ENCODE measurements around the gene MGAT2.
"Not testable (repeated sequence)": the region's sequence is repeated elsewhere in the genome, so short reads cannot be mapped to it uniquely, and the experiment has no call there.

The MGAT2 gene

DNA sequence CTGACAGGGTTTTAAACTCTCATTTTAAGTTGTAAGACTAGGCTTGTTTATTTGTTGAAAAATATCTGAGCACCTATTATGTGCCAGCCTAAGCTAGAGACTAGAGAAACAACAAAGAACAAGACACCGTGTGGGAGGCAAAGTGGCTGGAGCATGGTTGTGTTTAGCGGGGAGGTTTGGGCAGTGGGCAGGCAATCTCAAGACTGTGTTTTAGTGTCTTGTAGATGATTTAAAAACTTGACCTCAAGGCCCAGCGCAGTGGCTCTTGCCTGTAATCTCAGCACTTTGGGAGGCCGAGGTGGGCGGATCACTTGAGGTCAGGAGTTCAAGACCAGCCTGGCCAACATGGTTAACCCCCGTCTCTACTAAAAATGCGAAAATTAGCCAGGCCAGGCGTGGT is 7.9 kb upstream of the MGAT2 start:
- no peak for DNase-seq

DNA sequence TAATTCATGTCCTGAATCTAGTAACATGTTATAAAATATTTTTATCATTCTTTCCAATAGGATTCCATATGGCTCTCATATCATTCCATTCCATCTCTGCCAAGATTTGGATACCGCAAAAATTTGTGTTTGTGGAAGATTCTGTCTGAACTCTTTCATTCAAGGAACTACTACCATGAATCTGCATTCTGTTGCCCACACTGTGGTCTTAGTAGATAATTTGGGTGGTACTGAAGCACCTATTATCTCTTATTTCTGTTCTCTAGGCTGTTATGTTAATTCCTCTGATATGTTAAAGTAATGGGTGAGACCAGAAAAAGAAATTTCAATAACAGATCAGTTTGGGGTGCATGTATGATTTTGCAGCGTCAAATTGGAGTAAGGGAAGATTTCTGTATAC is 6.4 kb upstream of the MGAT2 start:
- DNase-seq: no peak

DNA sequence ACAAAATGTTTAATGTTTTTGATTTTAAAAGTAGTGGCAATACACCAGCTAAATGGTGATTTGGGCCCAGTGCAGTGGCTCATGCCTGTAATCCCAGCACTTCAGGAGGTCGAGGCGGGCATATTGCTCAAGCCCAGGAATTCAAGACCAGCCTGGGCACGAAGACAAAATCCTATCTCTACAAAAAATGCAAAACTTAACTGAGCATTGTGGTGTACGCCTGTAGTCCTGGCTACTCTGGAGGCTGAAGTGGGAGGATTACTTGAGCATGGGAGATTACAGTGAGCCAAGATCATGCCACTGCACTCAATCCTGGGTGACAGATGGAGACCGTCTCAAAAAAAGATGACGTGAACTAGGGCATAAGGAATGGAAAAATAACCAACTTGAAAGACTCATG is 4.8 kb upstream of the MGAT2 start:
- no peak for DNase-seq

DNA sequence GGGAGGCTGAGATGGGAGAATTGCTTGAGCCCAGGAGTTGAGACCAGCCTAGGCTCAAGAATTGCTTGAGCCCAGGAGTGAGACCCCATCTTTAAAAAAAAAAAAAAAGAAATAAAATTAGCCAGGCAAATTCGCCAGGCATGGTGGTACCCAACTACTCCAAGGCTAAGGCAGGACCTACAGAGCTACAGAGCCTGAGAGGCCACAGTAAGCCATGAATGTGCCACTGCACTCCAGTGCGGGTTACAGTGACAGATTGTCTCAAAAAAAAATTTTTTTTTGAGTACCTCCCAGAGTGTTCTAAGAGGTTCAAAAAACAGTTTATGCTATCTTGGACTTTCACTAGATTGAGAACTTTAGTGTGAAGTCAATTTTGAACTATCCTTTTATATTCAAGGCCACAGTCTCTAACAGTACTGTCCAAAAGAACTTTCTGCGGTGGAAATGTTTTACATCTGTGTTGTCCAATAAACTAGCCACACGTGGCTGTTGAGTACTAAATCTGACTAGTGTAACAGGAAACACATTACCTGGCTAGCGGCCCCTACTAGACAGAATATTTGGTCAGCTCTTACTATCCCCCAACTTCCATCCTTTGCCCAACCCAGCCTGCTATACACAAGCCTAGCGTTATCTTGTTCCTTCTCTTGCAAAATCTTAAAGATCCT is 2.6 kb upstream of the MGAT2 start:
- no peak for DNase-seq

DNA sequence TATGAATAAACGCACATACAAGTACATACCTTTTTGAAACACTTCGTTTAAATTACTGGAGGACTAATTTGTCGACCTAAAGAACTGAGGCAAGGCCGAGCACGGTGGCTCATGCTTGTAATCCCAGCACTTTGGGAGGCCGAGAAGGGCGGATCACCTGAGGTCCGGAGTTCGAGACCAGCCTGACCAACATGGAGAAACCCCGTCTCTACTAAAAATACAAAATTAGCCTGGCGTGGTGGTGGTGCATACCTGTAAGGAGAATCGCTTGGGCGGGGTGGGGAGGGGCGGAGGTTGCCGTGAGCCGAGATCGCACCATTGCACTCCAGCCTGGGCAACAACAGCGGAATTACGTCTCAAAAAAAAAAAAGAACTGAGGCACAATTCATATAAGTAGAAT is 1.3 kb upstream of the MGAT2 start:
- not testable (repeated sequence) for DNase-seq

DNA sequence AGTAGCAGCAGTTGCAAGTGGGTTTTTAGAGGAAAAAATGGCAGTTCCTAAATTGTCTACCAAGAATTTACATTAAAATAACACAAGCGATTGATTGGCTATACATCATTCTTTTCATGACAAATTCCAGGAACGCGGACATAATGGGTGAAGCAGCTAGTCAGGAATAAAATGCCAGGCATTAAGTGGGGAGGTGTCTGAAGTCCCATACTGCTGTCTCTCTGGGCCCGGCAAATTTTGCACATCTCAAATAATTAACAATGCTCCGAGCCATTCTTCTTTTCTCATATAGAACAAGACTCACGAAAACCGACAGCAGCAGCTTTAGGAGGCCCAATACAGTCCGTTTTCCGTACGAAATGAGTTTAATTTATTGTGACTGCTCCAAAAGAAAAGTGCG is 869 bp upstream of the MGAT2 start:
- no peak for DNase-seq

DNA sequence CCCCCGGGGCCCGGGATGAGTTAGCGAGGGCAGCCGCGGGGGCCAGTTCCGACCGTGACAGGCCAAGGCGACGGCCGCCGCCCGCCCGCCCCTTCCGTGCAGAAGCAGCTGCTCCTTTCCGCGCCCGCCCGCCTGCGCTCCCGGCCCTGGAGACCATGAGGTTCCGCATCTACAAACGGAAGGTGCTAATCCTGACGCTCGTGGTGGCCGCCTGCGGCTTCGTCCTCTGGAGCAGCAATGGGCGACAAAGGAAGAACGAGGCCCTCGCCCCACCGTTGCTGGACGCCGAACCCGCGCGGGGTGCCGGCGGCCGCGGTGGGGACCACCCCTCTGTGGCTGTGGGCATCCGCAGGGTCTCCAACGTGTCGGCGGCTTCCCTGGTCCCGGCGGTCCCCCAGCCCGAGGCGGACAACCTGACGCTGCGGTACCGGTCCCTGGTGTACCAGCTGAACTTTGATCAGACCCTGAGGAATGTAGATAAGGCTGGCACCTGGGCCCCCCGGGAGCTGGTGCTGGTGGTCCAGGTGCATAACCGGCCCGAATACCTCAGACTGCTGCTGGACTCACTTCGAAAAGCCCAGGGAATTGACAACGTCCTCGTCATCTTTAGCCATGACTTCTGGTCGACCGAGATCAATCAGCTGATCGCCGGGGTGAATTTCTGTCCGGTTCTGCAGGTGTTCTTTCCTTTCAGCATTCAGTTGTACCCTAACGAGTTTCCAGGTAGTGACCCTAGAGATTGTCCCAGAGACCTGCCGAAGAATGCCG is 699 bp downstream of the MGAT2 start:
- DNase-seq: peak; percentile 42

DNA sequence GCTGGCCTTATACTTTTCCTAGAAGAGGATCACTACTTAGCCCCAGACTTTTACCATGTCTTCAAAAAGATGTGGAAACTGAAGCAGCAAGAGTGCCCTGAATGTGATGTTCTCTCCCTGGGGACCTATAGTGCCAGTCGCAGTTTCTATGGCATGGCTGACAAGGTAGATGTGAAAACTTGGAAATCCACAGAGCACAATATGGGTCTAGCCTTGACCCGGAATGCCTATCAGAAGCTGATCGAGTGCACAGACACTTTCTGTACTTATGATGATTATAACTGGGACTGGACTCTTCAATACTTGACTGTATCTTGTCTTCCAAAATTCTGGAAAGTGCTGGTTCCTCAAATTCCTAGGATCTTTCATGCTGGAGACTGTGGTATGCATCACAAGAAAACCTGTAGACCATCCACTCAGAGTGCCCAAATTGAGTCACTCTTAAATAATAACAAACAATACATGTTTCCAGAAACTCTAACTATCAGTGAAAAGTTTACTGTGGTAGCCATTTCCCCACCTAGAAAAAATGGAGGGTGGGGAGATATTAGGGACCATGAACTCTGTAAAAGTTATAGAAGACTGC is 1.5 kb downstream of the MGAT2 start:
- DNase-seq: no peak

DNA sequence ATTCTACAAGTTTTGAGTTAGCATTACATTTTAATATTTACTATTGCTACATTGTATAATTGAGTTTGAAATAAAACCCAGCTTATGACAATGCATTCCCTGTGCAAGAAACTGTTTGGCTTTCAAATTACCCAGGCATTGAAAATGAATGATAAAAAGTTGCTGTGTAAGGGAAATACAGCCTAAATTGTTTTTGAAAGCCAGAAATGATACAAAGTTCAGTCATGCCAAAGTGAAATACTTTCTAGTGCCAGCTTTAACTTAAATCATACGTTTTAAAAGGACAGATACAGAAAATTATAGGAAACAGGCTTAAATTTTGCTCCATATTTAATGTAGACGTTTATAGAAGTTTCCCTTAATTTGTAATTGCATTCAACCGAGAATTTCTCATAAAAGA is 2.8 kb downstream of the MGAT2 start:
- no peak for DNase-seq

DNA sequence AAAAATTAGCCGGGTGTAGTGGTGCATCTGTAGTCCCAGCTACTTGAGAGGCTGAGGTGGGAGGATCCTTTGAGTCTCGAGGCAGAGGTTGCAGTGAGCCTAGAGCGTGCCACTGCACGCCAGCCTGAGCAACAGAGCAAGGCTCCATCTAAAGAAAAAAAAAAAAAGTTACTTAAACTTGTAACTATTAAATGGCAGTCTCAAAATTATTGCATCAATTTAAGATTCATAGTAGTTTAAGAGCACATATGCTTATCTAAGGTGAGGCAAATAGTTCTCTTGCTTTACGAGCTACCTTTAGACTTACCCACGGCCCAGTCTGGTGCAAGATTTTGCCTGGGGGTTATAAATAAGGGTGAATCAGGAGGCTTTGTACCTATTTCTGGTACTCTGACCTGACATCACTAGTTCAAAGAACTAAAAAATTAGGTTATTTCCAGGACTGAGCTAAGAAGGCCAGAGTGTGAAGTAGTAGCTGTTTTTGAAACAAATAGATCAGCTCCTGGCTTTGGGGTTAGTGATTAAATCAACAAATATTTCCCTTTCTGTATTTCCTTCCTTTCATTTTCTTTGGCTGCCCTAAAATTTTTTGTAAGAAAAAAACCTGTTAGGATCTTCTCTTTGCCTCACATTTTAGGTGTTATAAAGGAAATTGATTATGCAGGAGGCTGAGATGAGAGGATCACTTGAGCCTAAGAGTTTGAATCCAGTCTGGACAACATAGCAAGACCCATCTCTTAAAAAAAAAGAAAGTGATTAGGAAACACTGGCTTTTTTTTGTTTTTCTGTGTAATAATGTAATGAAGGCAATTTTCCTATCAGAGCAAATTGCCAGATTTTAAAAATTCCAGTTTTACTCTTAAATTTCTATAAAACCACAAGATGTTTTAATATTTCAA is 3.6 kb downstream of the MGAT2 start:
- DNase-seq: peak; percentile 38

DNA sequence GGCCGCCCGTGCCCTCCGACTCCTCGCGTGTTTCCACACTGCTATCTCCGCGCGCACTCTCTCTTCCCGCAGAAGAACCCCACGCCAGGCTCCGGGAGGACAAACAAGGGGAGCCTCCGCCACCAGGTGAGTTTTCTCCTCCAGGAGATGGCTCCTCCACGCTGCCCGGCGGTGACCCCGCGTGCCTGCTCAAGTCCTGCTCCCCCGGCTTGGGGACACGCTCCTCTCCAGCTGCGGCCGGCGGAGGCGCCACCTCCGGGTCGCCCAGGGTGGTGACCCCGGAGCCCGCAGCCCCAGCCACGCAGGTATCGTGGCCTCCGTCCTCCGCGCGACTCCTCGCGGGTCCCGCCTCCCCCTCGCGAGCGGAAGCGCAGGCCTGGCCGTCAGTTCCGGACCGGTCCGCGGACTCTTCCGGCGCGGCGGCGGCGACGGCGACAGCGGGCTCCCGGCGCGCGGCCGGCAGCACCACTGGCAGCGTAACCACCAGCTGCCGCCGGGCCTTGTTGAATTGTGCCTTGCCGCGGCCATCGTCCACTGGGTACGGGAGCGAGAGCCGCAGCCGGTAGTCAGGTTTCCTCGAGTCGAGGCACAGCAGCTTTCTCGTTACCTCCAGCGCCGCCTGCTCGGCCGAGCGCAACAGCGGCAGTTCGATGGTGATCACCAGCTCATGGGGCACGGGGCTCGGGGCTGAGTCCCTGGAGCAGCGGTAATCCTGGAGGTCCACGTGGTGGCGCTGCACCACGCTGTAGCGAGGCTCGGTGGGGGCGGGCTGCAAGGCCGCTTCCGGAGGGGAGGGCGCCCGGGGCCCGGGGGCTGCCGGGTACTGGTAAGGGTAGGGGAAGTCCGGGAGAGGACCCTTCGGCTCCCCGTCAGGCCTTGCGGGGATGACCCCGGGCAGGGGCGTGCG is 13.3 kb downstream of the MGAT2 start:
- DNase-seq: peak; percentile 91

DNA sequence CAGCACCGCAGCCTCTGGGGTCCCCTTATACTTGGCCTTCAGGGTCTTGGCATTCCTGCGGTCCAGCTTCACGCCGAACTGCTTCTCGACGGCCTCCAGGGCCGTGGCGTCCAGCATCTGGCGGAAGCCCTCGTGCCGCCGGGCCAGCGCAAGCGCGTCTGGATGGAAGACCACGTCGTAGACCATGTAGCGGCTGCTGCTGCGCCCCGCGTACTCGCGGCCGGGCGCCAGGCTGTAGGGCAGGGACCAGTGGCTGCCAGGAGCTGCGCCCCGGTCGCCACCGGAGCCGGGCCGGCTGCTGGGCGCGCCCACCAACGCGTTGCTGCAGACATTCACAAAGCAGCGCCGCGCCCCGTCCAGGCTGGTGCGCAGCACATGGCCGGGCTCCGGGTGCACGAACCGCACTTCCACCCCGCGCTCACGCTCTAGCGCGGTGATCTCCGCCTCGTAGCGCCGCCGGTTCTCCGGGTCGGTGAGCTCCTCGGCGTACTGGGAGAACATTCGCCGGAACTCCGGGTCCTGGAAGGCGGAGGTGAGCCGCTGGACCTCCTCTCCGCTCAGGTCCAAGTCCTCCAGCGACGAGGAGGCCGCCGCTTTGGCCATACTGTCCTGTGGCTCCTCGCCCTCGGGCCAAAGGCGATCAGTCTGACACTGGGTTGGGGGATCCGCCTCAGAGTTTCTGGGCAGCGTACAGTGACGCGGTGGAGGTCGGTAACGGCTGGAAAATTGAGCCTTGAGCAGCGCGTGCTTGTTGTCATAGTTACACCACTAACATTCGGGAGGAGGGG is 14.1 kb downstream of the MGAT2 start, which contains the start of gene DNAAF2:
TSS of gene DNAAF2 (minus strand) at position 698 of the 788 bp plus-strand sequence. CDS start at position 603, 95 bp downstream.
- peak; percentile 60 for DNase-seq

DNA sequence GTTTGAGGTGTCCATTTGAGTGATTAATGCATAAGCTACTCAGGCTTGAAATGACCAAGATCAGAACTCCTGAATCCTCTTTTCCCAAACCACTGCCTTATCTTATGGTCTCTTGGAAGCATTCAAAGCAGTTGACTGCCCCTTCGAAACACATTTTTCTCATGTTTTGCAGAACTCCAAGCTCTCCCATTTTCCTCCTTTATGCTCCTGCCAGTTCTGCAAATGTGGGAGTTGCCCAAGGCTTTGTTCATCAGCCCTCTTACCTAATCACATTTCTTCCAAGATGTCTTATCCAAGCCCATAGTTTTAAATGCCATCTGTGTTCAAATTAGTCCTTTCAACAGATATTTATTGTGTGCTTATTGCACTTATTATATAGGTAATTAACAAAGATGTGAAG is 16.3 kb downstream of the MGAT2 start:
- no peak for DNase-seq

DNA sequence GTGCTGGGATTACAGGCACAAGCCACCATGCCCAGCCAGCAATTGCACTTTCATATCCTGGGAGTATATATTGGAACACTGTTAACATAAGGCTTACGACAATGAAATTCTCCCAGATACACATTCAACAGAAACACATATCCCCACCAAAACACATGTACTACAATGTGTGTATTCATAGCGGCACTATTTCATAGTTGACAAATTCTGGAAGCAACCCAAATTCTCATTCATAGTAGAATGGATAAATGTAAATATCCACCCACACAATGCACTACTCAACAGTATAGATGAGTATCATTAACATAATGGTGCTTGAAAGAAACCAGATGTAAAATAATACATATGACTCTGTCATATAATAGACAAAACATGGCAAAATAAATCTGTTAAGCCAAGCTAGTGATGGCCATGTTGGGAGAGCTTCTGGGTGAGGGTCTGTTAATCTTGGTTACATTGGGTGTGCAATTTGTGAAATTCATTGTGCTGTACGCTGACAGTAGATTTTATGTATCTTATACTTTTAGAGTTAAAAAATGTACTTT is 17.0 kb downstream of the MGAT2 start:
- no peak for DNase-seq

DNA sequence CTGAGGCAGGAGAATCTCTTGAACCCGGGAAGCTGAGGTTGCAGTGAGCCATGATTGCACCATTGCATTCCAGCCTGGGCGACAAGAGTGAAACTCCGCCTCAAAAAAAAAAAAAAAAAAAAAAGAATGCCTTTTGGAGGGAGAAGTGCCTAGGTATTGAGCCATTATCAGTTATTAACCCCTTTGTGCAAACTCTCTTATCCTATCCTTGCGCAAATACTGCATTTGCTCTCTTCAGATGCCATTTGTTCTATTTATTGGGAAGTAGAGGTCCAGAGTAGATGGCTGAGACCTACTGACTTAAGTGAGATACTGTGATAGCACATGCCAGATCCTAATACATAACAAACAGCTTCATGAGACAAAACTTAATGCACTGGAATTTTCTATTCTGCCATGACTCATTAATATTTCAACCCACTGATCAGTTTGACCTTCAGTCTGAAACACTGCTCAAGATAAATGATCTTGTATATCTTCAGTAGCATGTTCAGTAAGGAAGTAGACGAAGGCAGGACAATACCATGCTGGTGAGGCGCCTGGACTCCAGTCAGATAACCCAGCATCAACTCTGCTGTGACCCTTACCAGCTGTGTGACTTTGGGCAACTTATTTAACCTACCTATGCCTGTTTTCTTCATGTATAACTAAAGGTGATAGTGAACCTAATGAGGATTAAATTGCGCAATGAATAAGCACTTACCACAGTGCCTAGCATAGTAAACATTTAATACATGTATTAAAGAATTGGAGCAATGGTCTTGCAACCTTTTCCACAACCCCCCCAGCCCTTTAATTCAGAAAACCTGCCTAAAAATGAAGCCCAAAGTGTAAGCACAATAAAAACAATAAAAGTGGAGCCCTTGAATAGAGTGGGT is 20.2 kb downstream of the MGAT2 start:
- DNase-seq: no peak

DNA sequence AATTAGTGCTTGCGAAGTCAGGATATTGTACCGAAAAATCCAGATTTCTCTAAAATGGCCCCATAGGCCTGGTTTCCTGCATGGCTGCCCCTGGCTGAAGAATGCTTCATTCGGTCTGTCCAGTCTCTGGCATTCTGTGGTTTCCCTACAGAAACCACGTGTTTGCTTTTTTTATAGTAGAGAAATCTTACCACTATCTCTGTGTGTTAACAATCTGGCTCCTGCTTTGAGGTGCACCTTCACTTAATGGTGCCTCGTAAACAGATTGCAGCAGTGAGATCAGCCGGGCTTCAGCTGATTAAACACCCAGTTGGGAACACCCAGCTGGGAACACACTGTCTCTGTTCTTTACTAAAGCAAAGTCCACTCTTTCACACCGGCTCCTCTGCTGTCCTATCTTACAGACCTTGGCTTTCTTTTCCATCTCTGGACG is 21.1 kb downstream of the MGAT2 start:
- DNase-seq: no peak

DNA sequence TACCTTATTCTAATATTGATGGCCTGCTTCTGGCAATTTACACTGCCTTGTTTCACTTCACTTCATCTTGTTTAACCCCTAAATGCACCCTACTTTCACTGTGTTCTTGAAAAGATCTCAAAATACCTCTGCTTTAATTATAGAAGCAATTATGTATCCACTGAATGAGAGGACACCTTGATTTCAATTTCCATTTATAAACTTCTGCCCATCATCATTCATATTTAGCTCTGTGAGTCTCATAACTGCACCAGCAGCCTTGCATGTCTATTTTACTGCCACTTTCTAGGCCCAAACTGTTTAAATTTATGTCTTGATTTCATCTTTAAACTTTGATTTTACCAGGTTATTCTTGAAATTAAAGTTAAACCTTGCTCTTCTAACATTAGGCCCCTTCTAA is 21.6 kb downstream of the MGAT2 start:
- DNase-seq: no peak

DNA sequence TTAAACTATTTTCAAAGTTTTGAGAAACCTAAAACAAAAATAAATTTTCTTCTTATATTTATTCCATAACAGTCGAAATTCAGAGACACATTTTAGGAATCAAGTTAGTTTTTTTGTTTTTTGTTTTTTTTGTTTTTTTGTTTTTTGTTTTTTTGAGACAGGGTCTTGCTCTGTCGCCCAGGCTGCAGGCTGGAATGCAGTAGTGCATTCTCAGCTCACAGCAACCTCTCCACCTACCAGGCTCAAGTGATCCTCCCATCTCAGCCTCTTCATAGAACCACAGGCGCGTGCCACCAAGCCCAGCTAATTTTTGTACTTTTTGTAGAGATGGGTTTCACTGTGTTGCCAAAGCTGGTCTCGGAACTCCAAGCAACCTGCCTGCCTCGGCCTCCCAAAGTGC is 32.9 kb downstream of the MGAT2 start:
- DNase-seq: no peak

DNA sequence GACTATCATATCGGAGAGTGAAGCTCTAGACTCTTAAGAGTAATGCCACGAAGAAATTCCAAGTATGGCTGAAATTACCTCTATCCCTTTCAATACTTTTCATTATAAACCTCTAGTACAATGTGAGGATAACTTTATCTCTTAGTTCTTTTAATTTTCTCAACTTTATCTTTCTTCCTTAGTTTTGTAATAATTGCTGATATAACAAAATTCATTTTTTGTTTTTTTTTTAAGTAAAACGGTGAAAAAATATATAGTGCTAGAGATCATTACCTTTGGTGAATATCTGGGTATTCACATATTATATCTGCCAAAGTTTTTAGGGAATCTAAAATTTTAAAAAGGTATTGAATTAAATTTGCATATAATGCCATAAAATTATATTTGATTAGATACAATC is 33.9 kb downstream of the MGAT2 start:
- no peak for DNase-seq

DNA sequence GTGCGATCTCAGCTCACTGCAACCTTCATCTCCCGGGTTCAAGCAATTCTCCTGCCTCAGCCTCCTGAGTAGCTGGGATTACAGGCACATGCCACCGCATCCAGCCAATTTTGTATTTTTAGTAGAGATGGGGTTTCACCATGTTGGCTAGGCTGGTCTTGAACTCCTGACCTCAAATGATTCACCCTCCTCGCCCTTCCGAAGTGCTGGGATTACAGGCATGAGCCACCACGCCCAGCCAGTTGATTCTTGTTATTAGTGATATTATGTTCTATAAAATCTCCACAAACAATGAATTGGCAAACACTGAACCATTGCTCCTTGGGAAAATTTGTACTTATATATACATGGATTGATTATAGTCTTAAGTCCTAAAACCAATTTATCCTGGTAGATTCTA is 36.9 kb downstream of the MGAT2 start:
- DNase-seq: not testable (repeated sequence)
